ENCODE results near the gene NNMT.

The NNMT gene

GRCh38 chr11:114273890-114274635 is 22.1 kb upstream of the NNMT start:
- TF ChIP-seq CTCF (IDR thresholded peaks at IDR 0.05; ENCODE audit: extremely low read depth, missing control alignments): no peak
- no peak for DNase-seq (ENCODE audit: low spot score)

DNA sequence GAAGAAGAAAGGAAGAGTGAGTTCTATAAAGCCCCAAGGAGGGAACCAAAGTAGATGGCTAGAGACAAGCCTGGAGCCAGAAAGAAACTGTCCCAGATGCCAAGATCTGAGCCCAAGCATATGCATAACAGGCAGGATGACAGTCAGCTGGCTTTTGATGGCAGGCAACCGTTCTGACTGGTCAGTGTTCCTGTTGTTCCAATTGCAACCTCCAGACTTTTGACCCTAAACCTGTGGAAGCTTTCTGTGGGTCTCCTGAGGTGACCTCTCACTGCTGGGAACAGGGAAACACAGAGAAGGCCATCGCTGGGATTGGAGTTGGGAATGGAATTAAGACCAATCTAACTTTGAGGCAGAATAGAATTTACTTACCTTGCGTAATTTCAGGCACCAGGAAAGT is 21.6 kb upstream of the NNMT start:
- DNase-seq (ENCODE audit: low spot score): no peak
- TF ChIP-seq CTCF (IDR thresholded peaks at IDR 0.05; ENCODE audit: extremely low read depth, missing control alignments): no peak

- DNase-seq (ENCODE audit: low spot score): no peak
Observed at GRCh38 chr11:114275280-114275679, 20.9 kb upstream of the NNMT start.

DNA sequence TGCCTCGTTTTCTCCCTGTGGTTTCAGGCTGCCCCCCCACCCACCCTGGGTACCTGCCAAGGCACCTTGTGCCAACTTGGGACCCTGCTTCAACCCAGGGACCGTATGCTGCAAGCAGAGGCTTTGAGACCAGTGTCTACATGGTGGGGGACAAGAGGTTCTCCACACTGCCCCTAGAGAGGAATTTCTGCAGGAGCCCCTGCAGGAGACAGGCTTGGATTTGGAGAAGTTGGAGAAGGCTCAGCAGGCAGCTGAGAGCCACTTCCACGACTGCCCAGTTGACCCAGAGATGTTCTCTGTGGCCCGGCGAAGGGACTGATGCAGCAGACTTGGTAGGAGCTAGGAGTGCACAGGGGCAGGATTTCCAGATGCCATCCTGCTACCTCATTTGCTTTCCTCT is 20.1 kb upstream of the NNMT start:
- no peak for DNase-seq (ENCODE audit: low spot score)
- no peak for TF ChIP-seq CTCF (IDR thresholded peaks at IDR 0.05; ENCODE audit: extremely low read depth, missing control alignments)

More at GRCh38 chr11:114275280-114275679, 20.9 kb upstream of the NNMT start:
- TF ChIP-seq CTCF (IDR thresholded peaks at IDR 0.05; ENCODE audit: extremely low read depth, missing control alignments): no peak

- no peak for DNase-seq (ENCODE audit: low spot score)
- TF ChIP-seq CTCF (IDR thresholded peaks at IDR 0.05; ENCODE audit: extremely low read depth, missing control alignments): no peak
Observed at GRCh38 chr11:114277637-114278341, 18.4 kb upstream of the NNMT start.

DNA sequence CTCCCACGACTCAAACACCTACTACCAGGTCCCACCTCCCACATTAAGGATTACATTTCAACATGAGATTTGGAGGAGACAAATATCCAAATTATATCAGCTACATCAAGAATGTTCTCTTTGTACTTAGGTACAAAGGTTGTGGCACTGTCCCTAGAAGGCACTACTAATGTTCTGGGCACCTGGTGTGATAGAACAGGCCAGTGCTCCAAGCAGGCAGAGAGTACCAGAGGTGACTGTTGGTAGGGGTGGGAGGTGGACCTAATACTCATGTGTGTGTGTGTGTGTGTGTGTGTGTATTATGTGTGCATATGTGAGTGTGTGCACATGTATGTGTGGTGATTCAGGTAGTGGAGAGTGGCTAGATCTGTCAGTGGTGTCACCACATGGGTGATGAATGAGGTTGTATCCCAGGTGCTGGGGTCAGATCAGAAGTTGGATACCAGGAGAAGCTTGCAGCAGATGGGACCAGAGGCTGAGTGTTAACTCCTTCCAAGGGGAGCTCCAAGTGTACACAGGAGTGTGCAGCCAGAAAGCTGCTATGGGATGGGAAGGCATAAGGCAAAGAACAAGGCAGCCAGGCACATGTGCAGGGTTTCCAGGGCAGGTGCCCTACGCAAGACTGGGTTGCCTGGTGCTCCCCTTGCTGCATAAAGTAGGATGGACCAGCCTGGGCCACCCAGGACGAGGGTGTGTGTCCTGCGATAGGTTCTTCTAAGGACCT is 17.7 kb upstream of the NNMT start:
- DNase-seq (ENCODE audit: low spot score): no peak
- TF ChIP-seq CTCF (IDR thresholded peaks at IDR 0.05; ENCODE audit: extremely low read depth, missing control alignments): no peak
